H1 (cell line): Measurements from ENCODE around the gene KIF26B. TPM values are rescaled to one million over a fixed set of nuclear protein-coding genes. Genes with fewer than 3 reads are reported as not detected.

Experiments used
- CTCF ChIA-PET: fragments of 300-600 bp; sonication (Branson Sonifier 250); formaldehyde crosslinking; loops from one replicate; lab custom pipeline; 2021; ENCODE audit not compliant: partially characterized antibody; lab: Charles Lee
- POLR2A ChIA-PET: fragments of 300-600 bp; sonication (Branson Sonifier 250); formaldehyde crosslinking; loops from one replicate; lab custom pipeline; 2021; ENCODE audit warnings: inconsistent platforms; ENCODE audit not compliant: partially characterized antibody; lab: Charles Lee
- DNase-seq, 2 experiments: peaks; one replicate each; pipeline versions ENCODE4 v3.0.0 to v3.0.0-alpha.2; 2010 to 2022; ENCODE audit warnings: low spot score in 2 of 2, low read depth in 1 of 2, mixed read lengths in 1 of 2
- FAIRE-seq: peaks from 2 replicates; lab custom pipeline; 2011; peaks lifted over from hg19 to GRCh38; lab: Jason Lieb, UNC
- H2AFZ ChIP-seq: 2 replicates; pipeline ENCODE4 v1.8.1; 2012; ENCODE audit warnings: low read length, inconsistent platforms
- H2AK5ac ChIP-seq: 2 replicates; pipeline ENCODE4 v1.6.1; 2013; ENCODE audit warnings: low read depth, low read length
- H2BK120ac ChIP-seq: replicated peaks from 2 replicates; pipeline ENCODE3; 2013; ENCODE audit warnings: low read depth, low read length, inconsistent platforms
- H2BK12ac ChIP-seq: 2 replicates; pipeline ENCODE4 v1.6.1; 2013; ENCODE audit warnings: low read depth, low read length
- H2BK15ac ChIP-seq: 2 replicates; pipeline ENCODE4 v1.6.1; 2013; ENCODE audit warnings: low read length
- H2BK20ac ChIP-seq: 2 replicates; pipeline ENCODE4 v1.6.1; 2013; ENCODE audit warnings: low read length
- H2BK5ac ChIP-seq: 2 replicates; pipeline ENCODE4 v1.6.1; 2013; ENCODE audit warnings: low read depth, low read length
- H3K14ac ChIP-seq: 2 replicates; pipeline ENCODE4 v1.6.1; 2013; ENCODE audit warnings: inconsistent platforms; ENCODE audit not compliant: insufficient read length
- H3K18ac ChIP-seq: 2 replicates; pipeline ENCODE4 v1.6.1; 2013; ENCODE audit warnings: low read length; ENCODE audit errors: extremely low read depth
- H3K23ac ChIP-seq: 2 replicates; pipeline ENCODE4 v1.6.1; 2013; ENCODE audit warnings: inconsistent platforms; ENCODE audit not compliant: insufficient read length
- H3K23me2 ChIP-seq: 2 replicates; pipeline ENCODE4 v1.6.1; 2013; ENCODE audit warnings: low read depth, low read length
- H3K27ac ChIP-seq: 2 replicates; pipeline ENCODE4 v1.6.1; 2011; ENCODE audit warnings: low read depth, low read length, inconsistent platforms
- H3K27me3 ChIP-seq, 4 experiments: replicated peaks in 1 of 4; 1 replicate in 1 of 4; 2 replicates in 3 of 4; pipeline versions ENCODE4 v1.6.1 to v1.8.1; 2011 to 2013; ENCODE audit warnings: low read length in 3 of 4, mild to moderate bottlenecking in 3 of 4, inconsistent platforms in 2 of 4, mixed read lengths in 2 of 4, moderate library complexity in 1 of 4; ENCODE audit not compliant: control insufficient read depth in 3 of 4, insufficient read depth in 3 of 4; ENCODE audit errors: extremely low read depth in 1 of 4
- H3K36me3 ChIP-seq, 4 experiments: 2 replicates each; pipeline versions ENCODE4 v1.6.1 to v1.8.1; 2011 to 2013; ENCODE audit warnings: mild to moderate bottlenecking in 4 of 4, low read length in 3 of 4, moderate library complexity in 2 of 4, control low read depth in 1 of 4, inconsistent platforms in 1 of 4; ENCODE audit not compliant: insufficient read depth in 4 of 4, control insufficient read depth in 2 of 4
- H3K4ac ChIP-seq: replicated peaks from 2 replicates; pipeline ENCODE3; 2013; ENCODE audit warnings: low read length, low read depth, mixed read lengths, inconsistent platforms; ENCODE audit not compliant: insufficient read length
- H3K4me1 ChIP-seq, 4 experiments: replicated peaks in 1 of 4; 1 replicate in 1 of 4; 2 replicates in 3 of 4; pipeline versions ENCODE4 v1.6.1 to v1.8.1; 2011 to 2013; ENCODE audit warnings: low read length in 3 of 4, inconsistent platforms in 2 of 4, mixed read lengths in 1 of 4; ENCODE audit not compliant: insufficient read depth in 4 of 4, control insufficient read depth in 3 of 4
- H3K4me2 ChIP-seq, 2 experiments: 2 replicates each; pipeline versions ENCODE4 v1.6.1 to v1.8.1; 2011 to 2013; ENCODE audit warnings: low read depth in 2 of 2, low read length in 2 of 2, control low read depth in 1 of 2, inconsistent platforms in 1 of 2, mild to moderate bottlenecking in 1 of 2; ENCODE audit not compliant: insufficient read depth in 1 of 2
- H3K4me3 ChIP-seq, 4 experiments: fragments of 200-600, 300-600 bp in 1 of 4; sonication (generic), shearing (Covaris generic), sonication (Bioruptor Twin) in 1 of 4; 2 replicates each; pipeline versions ENCODE4 v1.5.1 to v1.8.1; 2011 to 2016; ENCODE audit warnings: low read length in 4 of 4, low read depth in 3 of 4, control low read depth in 2 of 4, inconsistent platforms in 2 of 4, mild to moderate bottlenecking in 2 of 4, mixed read lengths in 1 of 4, moderate library complexity in 1 of 4; ENCODE audit not compliant: insufficient read depth in 2 of 4; ENCODE audit errors: extremely low read depth in 1 of 4
- H3K56ac ChIP-seq: replicated peaks from 2 replicates; pipeline ENCODE3; 2013; ENCODE audit warnings: low read depth, mild to moderate bottlenecking, mixed read lengths, low read length, inconsistent platforms; ENCODE audit not compliant: insufficient read length
- H3K79me1 ChIP-seq: 2 replicates; pipeline ENCODE4 v1.6.1; 2013; ENCODE audit warnings: low read depth, low read length, control low read depth
- H3K79me2 ChIP-seq, 2 experiments: 2 replicates each; pipeline versions ENCODE4 v1.6.1 to v1.8.1; 2012 to 2013; ENCODE audit warnings: low read length in 2 of 2, mild to moderate bottlenecking in 2 of 2, inconsistent platforms in 1 of 2; ENCODE audit not compliant: insufficient read depth in 2 of 2, control insufficient read depth in 1 of 2
- H3K9ac ChIP-seq, 4 experiments: replicated peaks in 1 of 4; 1 replicate in 1 of 4; 2 replicates in 3 of 4; pipeline versions ENCODE4 v1.6.1 to v1.8.1; 2011 to 2013; ENCODE audit warnings: low read depth in 3 of 4, low read length in 3 of 4, control low read depth in 2 of 4, mild to moderate bottlenecking in 2 of 4, moderate library complexity in 2 of 4, inconsistent platforms in 1 of 4; ENCODE audit errors: extremely low read depth in 1 of 4
- H3K9me3 ChIP-seq, 2 experiments: 2 replicates each; pipeline versions ENCODE4 v1.6.1 to v1.8.1; 2012 to 2013; ENCODE audit warnings: mild to moderate bottlenecking in 2 of 2, moderate library complexity in 2 of 2, control low read depth in 1 of 2, inconsistent platforms in 1 of 2, low read depth in 1 of 2, low read length in 1 of 2, mixed read lengths in 1 of 2; ENCODE audit not compliant: insufficient read depth in 2 of 2
- H4K20me1 ChIP-seq, 2 experiments: replicated peaks in 1 of 2; 2 replicates each; pipeline versions ENCODE3 to v1.8.1; 2011 to 2013; ENCODE audit warnings: inconsistent platforms in 2 of 2, low read length in 2 of 2, mild to moderate bottlenecking in 1 of 2; ENCODE audit not compliant: insufficient read depth in 2 of 2, control insufficient read depth in 1 of 2
- H4K5ac ChIP-seq: 2 replicates; pipeline ENCODE4 v1.6.1; 2013; ENCODE audit warnings: low read length, low read depth, mixed read lengths, inconsistent platforms; ENCODE audit not compliant: insufficient read length
- H4K8ac ChIP-seq: 2 replicates; pipeline ENCODE4 v1.8.0; 2013; ENCODE audit warnings: mild to moderate bottlenecking, moderate library complexity, low read length, inconsistent platforms; ENCODE audit not compliant: insufficient read depth; ENCODE audit errors: extremely low read depth
- H4K91ac ChIP-seq: replicated peaks from 2 replicates; pipeline ENCODE3; 2013; ENCODE audit warnings: low read length, mixed read lengths, inconsistent platforms; ENCODE audit not compliant: insufficient read length
- CBX5 ChIP-seq: fragments of 300-800, 300-1000 bp; sonication (generic); IDR thresholded peaks from 2 replicates; pipeline ENCODE4 v1.7.1; 2016; ENCODE audit warnings: antibody characterized with exemption, low read length, low read depth
- CBX8 ChIP-seq: fragments of 300-800, 300-1000 bp; sonication (generic); IDR thresholded peaks from 2 replicates; pipeline ENCODE4 v1.7.1; 2016; ENCODE audit warnings: low read depth, low read length, borderline replicate concordance
- EGR1 ChIP-seq: IDR thresholded peaks from 2 replicates; pipeline ENCODE4 v1.6.1; 2011; ENCODE audit warnings: low read depth, low read length, borderline replicate concordance
- JUN ChIP-seq: IDR thresholded peaks from 2 replicates; pipeline ENCODE4 v1.6.1; 2011; ENCODE audit warnings: low read depth, mild to moderate bottlenecking, improper control_type of control experiment, low read length
- KDM1A ChIP-seq: fragments of 200-600, 300-600 bp; sonication (generic); IDR thresholded peaks from 2 replicates; pipeline ENCODE4 v1.7.1; 2016; ENCODE audit warnings: mild to moderate bottlenecking, low read length, borderline replicate concordance
- KDM4A ChIP-seq: IDR thresholded peaks from one replicate; pipeline ENCODE4 v1.7.1; 2012; ENCODE audit warnings: low read depth, mild to moderate bottlenecking, moderate library complexity, low read length, inconsistent platforms; ENCODE audit not compliant: severe bottlenecking
- POLR2AphosphoS5 ChIP-seq: IDR thresholded peaks from 2 replicates; pipeline ENCODE4 v1.6.1; 2011; ENCODE audit warnings: low read depth, low read length
- SIRT6 ChIP-seq: IDR thresholded peaks from one replicate; pipeline ENCODE4 v1.7.1; 2012; ENCODE audit warnings: low read length, inconsistent platforms
- WGBS, 2 experiments: shearing (Covaris generic) in 1 of 2; methylation state at CpG; one replicate each; pipeline versions ENCODE4 v1.1.6 to v1.1.7; 2013 to 2015; ENCODE audit warnings: low lambda C conversion rate in 2 of 2, mixed read lengths in 2 of 2, inconsistent platforms in 1 of 2, low coverage in 1 of 2, missing lambda C conversion rate in 1 of 2; ENCODE audit not compliant: insufficient replicate concordance in 2 of 2, insufficient coverage in 1 of 2, insufficient read length in 1 of 2; ENCODE audit errors: extremely low coverage in 1 of 2, missing lambda C conversion rate in 1 of 2; 5-methylcytosine and 5-hydroxymethylcytosine counted together
- polyA plus RNA-seq, 7 experiments: library from polyadenylated mRNA; depleted of rRNA in 3 of 7; stranded (reverse) in 5 of 7; unstranded in 2 of 7; fragments of >200 nt in 5 of 7; fragments of 200-250 nt in 2 of 7; gene quantifications; 1 replicate in 5 of 7; 2 replicates in 1 of 7; 4 replicates in 1 of 7; pipeline versions ENCODE4 v1.2.1 to v1.2.3, GENCODE V29; 2011 to 2013; ENCODE audit warnings: missing spikeins in 2 of 7, mixed read lengths in 2 of 7
- total RNA-seq: library from RNA; stranded (reverse); fragmentation: NEBNext Ultra II Directional; extraction: Animal tissue kit (Norgen Biotek cat#: 25700); gene quantifications from 2 replicates; pipeline ENCODE4 v1.2.1, GENCODE V29; 2021

KIF26B gene
- total and polyA plus RNA-seq, 2 of the 8 experiments (the other 6 are each of a cell fraction or from before 2014, with no cell fraction given): 0.06 to 0.28 TPM

DNA sequence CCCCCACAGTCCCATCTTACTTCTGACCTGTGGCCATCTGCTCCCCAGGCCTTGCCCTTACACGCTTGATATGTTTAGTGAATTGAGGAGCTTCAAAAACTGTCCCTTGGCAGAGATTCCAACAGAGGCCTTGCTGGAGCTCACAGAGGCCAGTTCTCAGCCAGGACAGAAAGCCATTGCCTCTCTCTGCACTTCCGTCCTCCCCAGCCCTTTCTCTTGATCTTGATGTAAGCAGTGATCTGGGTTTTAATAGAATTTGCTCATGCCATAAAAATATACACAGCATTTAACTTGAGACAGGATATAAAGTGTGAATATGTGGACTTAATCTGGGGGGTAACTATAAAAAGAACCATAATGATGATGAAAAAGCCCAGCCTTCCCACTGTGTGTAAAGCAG lies 453.5 kb downstream of the KIF26B start:
- Histone ChIP-seq H3K4me1 (no peaks in the 10 kb centered on the region; a peak in 1 of 7 replicates), H2BK12ac (no peak overlapping the region), H3K79me2 (no peaks in the 10 kb centered on the region), H3K4me2 (no peak overlapping the region), H3K23me2 (no peaks in the 10 kb centered on the region), H3K27me3 (no peaks in the 10 kb centered on the region), H2BK5ac (no peak overlapping the region), H3K23ac (no peak overlapping the region), H4K20me1 (no peaks in the 10 kb centered on the region), H3K4ac (no peak overlapping the region), H3K4me3 (no peak overlapping the region), H3K9ac (no peak overlapping the region), H4K91ac (no peak overlapping the region), H3K14ac (no peak overlapping the region), H2BK15ac (no peak overlapping the region), H4K5ac (no peak overlapping the region), H3K36me3 (no peaks in the 10 kb centered on the region), H3K9me3 (no peaks in the 10 kb centered on the region), H3K18ac (no peak overlapping the region), H2AK5ac (no peak overlapping the region), H2BK120ac (no peak overlapping the region), H2BK20ac (no peak overlapping the region), H3K27ac (no peak overlapping the region), H3K56ac (no peak overlapping the region), H2AFZ (no peak overlapping the region), H4K8ac (no peak overlapping the region), H3K79me1 (no peaks in the 10 kb centered on the region)
- WGBS, 2 experiments: 91% methylated on average over 2 of the region's 2 CpGs; no CpG with 5 or more reads in 1 of the 2 experiments
- TF ChIP-seq CBX5 (no peak), KDM4A (no peak), SIRT6 (no peak), POLR2AphosphoS5 (no peak), KDM1A (no peak), CBX8 (no peak), EGR1 (no peak), JUN (no peak)
- ChIA-PET CTCF (no interaction called here), POLR2A (no interaction called here)
- FAIRE-seq (no peak), DNase-seq (no peak)
